NB4 (cell line): ENCODE results near the gene SLC12A7.

ENCODE experiments used
- DNase-seq: peaks from one replicate; pipeline ENCODE4 v3.0.0; 2010; ENCODE audit warnings: low read depth
- H3K4me3 ChIP-seq: one replicate; pipeline ENCODE4 v1.5.1; 2011; ENCODE audit warnings: mild to moderate bottlenecking, low read depth, low read length, moderate library complexity
- CTCF ChIP-seq: IDR thresholded peaks from one replicate; pipeline ENCODE4 v1.5.1; 2012; ENCODE audit warnings: low read depth, low read length
- MYC ChIP-seq: IDR thresholded peaks from 2 replicates; pipeline ENCODE4 v1.6.1; 2011; ENCODE audit warnings: low read depth, low read length
- POLR2A ChIP-seq: IDR thresholded peaks from 2 replicates; pipeline ENCODE4 v1.6.1; 2011; ENCODE audit warnings: mild to moderate bottlenecking; ENCODE audit not compliant: insufficient read length; ENCODE audit errors: extremely low read depth
- TF ChIP-seq, protein P1 (sequence below): IDR thresholded peaks from 2 replicates; pipeline ENCODE4 v1.6.1; 2011; ENCODE audit warnings: low read depth, low read length

SLC12A7 gene

GRCh38 chr5:1068204-1068894 lies 43.5 kb downstream of the SLC12A7 start:
- no peak overlapping the region for H3K4me3 ChIP-seq
- TF ChIP-seq CTCF (no peak), POLR2A (no peak), MYC (no peak)
- TF ChIP-seq, protein P1, sequence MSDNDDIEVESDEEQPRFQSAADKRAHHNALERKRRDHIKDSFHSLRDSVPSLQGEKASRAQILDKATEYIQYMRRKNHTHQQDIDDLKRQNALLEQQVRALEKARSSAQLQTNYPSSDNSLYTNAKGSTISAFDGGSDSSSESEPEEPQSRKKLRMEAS = no peak
- DNase-seq = no peak

GRCh38 chr5:1067141-1068121 lies 44.4 kb downstream of the SLC12A7 start:
- no peak overlapping the region for H3K4me3 ChIP-seq
- TF ChIP-seq, protein P1 = no peak
- TF ChIP-seq POLR2A = no peak
- no peak for TF ChIP-seq CTCF
- no peak for TF ChIP-seq MYC
- no peak for DNase-seq

- TF ChIP-seq POLR2A = no peak
- no peak for TF ChIP-seq CTCF
- TF ChIP-seq, protein P1 = no peak
- no peak for TF ChIP-seq MYC
- no peak for DNase-seq
- no peak overlapping the region for H3K4me3 ChIP-seq
Measured at GRCh38 chr5:1066676-1067075, 45.2 kb downstream of the SLC12A7 start.

- TF ChIP-seq, protein P1 = no peak
- TF ChIP-seq POLR2A = no peak
- no peak for TF ChIP-seq MYC
- no peak for TF ChIP-seq CTCF
Measured at GRCh38 chr5:1065891-1066650, 45.8 kb downstream of the SLC12A7 start.

GRCh38 chr5:1065143-1065750 lies 46.6 kb downstream of the SLC12A7 start:
- TF ChIP-seq POLR2A (no peak), CTCF (no peak), MYC (no peak)
- TF ChIP-seq, protein P1 = no peak
- no peak for DNase-seq
- H3K4me3 ChIP-seq = no peak overlapping the region

More at GRCh38 chr5:1065891-1066650, 45.8 kb downstream of the SLC12A7 start:
- no peak overlapping the region for H3K4me3 ChIP-seq
- no peak for DNase-seq
